Measurements from ENCODE around the gene ICAM4. TPM values are rescaled to one million over a fixed set of nuclear protein-coding genes. Genes with fewer than 3 reads are reported as not detected.

The ICAM4 gene
- total RNA-seq, 2 experiments from 2014 or later: 0.52 to 0.70 TPM

- TF ChIP-seq, protein P1, sequence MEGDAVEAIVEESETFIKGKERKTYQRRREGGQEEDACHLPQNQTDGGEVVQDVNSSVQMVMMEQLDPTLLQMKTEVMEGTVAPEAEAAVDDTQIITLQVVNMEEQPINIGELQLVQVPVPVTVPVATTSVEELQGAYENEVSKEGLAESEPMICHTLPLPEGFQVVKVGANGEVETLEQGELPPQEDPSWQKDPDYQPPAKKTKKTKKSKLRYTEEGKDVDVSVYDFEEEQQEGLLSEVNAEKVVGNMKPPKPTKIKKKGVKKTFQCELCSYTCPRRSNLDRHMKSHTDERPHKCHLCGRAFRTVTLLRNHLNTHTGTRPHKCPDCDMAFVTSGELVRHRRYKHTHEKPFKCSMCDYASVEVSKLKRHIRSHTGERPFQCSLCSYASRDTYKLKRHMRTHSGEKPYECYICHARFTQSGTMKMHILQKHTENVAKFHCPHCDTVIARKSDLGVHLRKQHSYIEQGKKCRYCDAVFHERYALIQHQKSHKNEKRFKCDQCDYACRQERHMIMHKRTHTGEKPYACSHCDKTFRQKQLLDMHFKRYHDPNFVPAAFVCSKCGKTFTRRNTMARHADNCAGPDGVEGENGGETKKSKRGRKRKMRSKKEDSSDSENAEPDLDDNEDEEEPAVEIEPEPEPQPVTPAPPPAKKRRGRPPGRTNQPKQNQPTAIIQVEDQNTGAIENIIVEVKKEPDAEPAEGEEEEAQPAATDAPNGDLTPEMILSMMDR (IDR thresholded peaks at IDR 0.05): no peak
- Histone ChIP-seq H3K9me3 (ENCODE audit: control insufficient read depth in 1 of 2, insufficient read depth in 1 of 2, low read length in 2 of 2) (no peaks in the 10 kb centered on the region), H3K4me3 (ENCODE audit: low read length) (no peak within 1 kb of the TSS), H3K36me3 (ENCODE audit: insufficient read depth, low read length) (peaks cover 10% of the 10 kb centered on the region), H3K27ac (ENCODE audit: low read depth in 1 of 2, low read length in 2 of 2) (no peak within 1 kb of the TSS), H3K4me1 (ENCODE audit: insufficient read depth, low read length) (no peaks in the 10 kb centered on the region), H3K27me3 (ENCODE audit: control insufficient read depth in 1 of 2, insufficient read depth in 2 of 2, low read length in 2 of 2) (no peaks in the 10 kb centered on the region)
- Mint-ChIP-seq H3K27me3 (no peaks in the 10 kb centered on the region), H3K36me3 (ENCODE audit: low read depth) (peaks cover 5% of the 10 kb centered on the region), H3K4me1 (ENCODE audit: low read depth) (no peaks in the 10 kb centered on the region), H3K27ac (no peak within 1 kb of the TSS), H3K4me3 (no peak within 1 kb of the TSS), H3K9me3 (no peaks in the 10 kb centered on the region)
- intact Hi-C loops (cut with DNase I, micrococcal nuclease): no loop called here
- POLR2A ChIA-PET: no interaction called here
- CTCF ChIA-PET: no interaction called here
- ATAC-seq (ENCODE audit: poor library complexity) (no peak), DNase-seq (peak in 1 of 14 experiments; percentile 6)
Measured at GRCh38 chr19:10309423-10309822, 22.7 kb downstream of the ICAM4 start, which contains the start of gene ZGLP1. Gene ZGLP1 (minus strand): TSS chr19:10309815.

GRCh38 chr19:10315335-10316214, 28.8 kb downstream of the ICAM4 start, which contains the start of gene FDX2:
Gene FDX2 (minus strand): TSS chr19:10316015. CDS start chr19:10315996, 19 bp downstream.
- intact Hi-C loops (cut with DNase I, micrococcal nuclease): loop anchor here in 1 of 2 experiments (1.0 to 5.0 kb wide), 3 partner anchors 18 to 67 kb away; partner anchors contain the start of genes ICAM1, RAVER1 and TYK2
- Histone ChIP-seq H3K4me3 (ENCODE audit: low read length) (peak within 1 kb of the TSS; percentile 79), H3K9me3 (ENCODE audit: control insufficient read depth in 1 of 2, insufficient read depth in 1 of 2, low read length in 2 of 2) (no peaks in the 10 kb centered on the region), H3K27me3 (ENCODE audit: control insufficient read depth in 1 of 2, insufficient read depth in 2 of 2, low read length in 2 of 2) (no peaks in the 10 kb centered on the region), H3K36me3 (ENCODE audit: insufficient read depth, low read length) (peaks cover 34% of the 10 kb centered on the region), H3K27ac (ENCODE audit: low read depth in 1 of 2, low read length in 2 of 2) (peak within 1 kb of the TSS in 1 of 2 donors; percentile 35), H3K4me1 (ENCODE audit: insufficient read depth, low read length) (peaks cover 19% of the 10 kb centered on the region)
- ChIA-PET CTCF (interaction anchor here (0.6 to 1.0 kb wide), 3 partner anchors 46 to 101 kb away, joined by 3 to 5 read pairs (median 4); no protein-coding TSS in a partner anchor), POLR2A (interaction anchor here (0.6 to 2.3 kb wide), 4 partner anchors 18 to 89 kb away, joined by 4 to 8 read pairs (median 5); partner anchors contain the start of genes ICAM1 and RAVER1)
- no peaks in the 10 kb centered on the region for H3K27me3 Mint-ChIP-seq
- TF ChIP-seq, protein P1 (IDR thresholded peaks at IDR 0.05): no peak
- H3K27ac Mint-ChIP-seq: peak within 1 kb of the TSS; percentile 70
- H3K9me3 Mint-ChIP-seq: no peaks in the 10 kb centered on the region
- ATAC-seq (ENCODE audit: poor library complexity) (peak; percentile 93), DNase-seq (peak; percentile 84 to 95 (median 88))
- H3K4me1 Mint-ChIP-seq (ENCODE audit: low read depth): peaks cover 17% of the 10 kb centered on the region
- H3K4me3 Mint-ChIP-seq: peak within 1 kb of the TSS; percentile 72
- peaks cover 47% of the 10 kb centered on the region for H3K36me3 Mint-ChIP-seq (ENCODE audit: low read depth)

DNA sequence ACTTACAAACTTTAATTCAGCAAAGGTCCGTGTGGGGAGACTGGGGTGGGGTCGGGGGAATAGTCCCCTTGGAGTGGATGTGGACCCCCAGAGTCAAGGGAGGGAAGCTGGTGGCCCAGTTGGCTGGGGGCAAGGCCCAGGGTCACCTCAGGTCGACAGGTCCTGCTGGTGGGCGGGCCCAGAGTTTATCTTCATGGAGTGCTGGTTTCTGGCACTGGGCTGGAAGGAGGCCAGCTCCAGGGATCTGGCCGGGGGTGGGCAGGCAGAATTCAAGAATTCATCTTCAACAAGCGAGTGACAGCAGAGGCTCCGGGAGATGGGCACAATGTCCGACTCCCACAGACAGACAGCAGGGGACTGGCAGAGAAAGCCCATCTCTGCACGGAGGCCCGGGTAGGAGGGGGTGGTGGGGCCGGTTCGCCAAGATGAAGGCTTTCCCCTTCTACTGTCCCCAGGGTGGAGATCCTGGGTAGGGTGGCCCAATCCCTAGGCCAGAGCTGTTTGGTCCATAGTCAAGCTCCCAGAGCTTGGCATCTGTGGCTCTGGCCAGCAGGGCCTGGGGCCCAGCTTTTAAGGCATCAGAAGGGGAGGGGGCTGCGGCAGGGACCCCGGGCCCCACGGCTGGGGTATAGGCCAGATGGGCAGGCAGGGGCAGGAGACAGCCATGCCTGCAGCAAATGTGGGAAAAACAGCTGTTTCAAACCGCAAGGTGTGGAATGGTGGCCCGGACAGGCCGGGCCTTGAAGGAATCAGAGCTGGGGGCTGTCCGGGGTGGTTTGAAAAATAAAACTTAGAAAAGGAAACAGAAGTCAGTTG, 29.7 kb downstream of the ICAM4 start:
- Mint-ChIP-seq H3K4me1 (ENCODE audit: low read depth) (peaks cover 17% of the 10 kb centered on the region), H3K27ac (peak overlapping the region; percentile 70), H3K36me3 (ENCODE audit: low read depth) (peaks cover 47% of the 10 kb centered on the region), H3K9me3 (no peaks in the 10 kb centered on the region), H3K27me3 (no peaks in the 10 kb centered on the region), H3K4me3 (peak overlapping the region; percentile 72)
- H3K27ac ChIP-seq (ENCODE audit: low read depth in 1 of 2, low read length in 2 of 2): peak overlapping the region in 1 of 2 donors; percentile 35
- intact Hi-C loops (cut with DNase I, micrococcal nuclease): loop anchor here in 1 of 2 experiments (5.0 kb wide), 2 partner anchors 44 to 66 kb away; partner anchors contain the start of genes ICAM1 and TYK2
- H3K36me3 ChIP-seq (ENCODE audit: insufficient read depth, low read length): peaks cover 42% of the 10 kb centered on the region
- DNase-seq (no peak), ATAC-seq (ENCODE audit: poor library complexity) (no peak)
- TF ChIP-seq, protein P1 (IDR thresholded peaks at IDR 0.05): no peak
- H3K4me3 ChIP-seq (ENCODE audit: low read length): peak overlapping the region; percentile 79
- no peaks in the 10 kb centered on the region for H3K9me3 ChIP-seq (ENCODE audit: control insufficient read depth in 1 of 2, insufficient read depth in 1 of 2, low read length in 2 of 2)
- POLR2A ChIA-PET: interaction anchor here (0.7 to 2.3 kb wide), 3 partner anchors 17 to 47 kb away, joined by 3 to 8 read pairs (median 4); partner anchors contain the start of gene RAVER1
- no peaks in the 10 kb centered on the region for H3K27me3 ChIP-seq (ENCODE audit: control insufficient read depth in 1 of 2, insufficient read depth in 2 of 2, low read length in 2 of 2)
- CTCF ChIA-PET: no interaction called here
- peaks cover 19% of the 10 kb centered on the region for H3K4me1 ChIP-seq (ENCODE audit: insufficient read depth, low read length)

All from CD4-positive, alpha-beta T cell (primary cell).